ENCODE measurements around the gene SORCS2.
A peak's percentile ranks its signal among the peaks of the same experiment; 100 is the strongest.

SORCS2 gene

DNA sequence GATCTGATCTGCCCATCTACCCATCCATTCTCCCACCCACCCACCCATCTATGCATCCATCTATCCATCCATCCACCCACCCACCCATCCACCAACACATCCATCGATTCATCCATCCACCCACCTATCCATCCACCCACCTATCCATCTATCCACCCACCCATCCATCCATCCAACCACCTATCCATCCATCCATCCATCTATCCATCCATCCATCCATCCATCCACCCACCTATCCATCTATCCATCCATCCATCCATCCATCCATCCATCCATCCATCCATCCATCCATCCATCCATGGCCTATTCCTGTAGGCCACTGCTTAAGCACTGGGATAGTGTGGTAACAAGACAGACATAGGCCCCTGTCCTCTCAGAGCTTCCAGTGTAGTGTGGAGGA is 69.8 kb downstream of the SORCS2 start:
- no peak for DNase-seq

DNA sequence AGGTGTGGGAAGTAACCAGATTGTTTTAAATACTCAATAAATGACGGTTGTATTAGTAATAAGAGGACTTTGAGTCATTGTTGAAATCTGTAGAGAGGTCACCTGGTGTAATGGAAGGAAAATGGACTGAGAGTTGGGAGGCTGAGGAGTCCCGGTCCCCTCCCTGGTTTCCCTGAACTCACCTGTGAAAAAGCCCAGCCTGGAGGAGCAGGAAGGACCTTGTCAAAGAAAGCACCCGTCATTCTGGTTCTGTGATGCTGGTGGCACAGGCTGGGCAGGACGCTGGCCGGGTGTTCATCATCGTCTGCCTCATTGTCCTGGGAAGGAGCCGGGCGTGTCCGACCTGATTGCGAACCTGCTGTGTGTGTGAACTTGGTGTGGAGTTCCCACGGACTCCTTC is 70.8 kb downstream of the SORCS2 start:
- no peak for DNase-seq

DNA sequence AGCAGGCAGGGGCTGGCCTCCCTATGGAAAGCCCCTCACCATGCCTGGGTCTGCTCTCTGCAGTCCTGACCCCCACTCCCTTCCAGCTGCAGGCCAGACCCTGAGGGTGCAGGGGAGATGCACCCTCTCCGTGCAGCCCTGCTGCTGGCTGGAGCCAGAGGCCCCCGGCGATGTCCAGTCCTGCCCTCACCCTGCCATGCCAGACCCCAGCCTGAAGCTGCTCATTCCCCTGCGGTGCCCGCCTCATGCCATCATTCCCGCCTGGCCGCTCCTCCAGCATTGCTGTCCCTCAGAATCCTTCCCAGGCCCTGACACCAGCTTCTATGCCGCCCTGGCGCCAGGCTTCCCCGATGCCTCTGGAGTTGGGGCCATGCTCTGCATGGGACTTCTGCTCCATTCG is 72.4 kb downstream of the SORCS2 start:
- no peak for DNase-seq

DNA sequence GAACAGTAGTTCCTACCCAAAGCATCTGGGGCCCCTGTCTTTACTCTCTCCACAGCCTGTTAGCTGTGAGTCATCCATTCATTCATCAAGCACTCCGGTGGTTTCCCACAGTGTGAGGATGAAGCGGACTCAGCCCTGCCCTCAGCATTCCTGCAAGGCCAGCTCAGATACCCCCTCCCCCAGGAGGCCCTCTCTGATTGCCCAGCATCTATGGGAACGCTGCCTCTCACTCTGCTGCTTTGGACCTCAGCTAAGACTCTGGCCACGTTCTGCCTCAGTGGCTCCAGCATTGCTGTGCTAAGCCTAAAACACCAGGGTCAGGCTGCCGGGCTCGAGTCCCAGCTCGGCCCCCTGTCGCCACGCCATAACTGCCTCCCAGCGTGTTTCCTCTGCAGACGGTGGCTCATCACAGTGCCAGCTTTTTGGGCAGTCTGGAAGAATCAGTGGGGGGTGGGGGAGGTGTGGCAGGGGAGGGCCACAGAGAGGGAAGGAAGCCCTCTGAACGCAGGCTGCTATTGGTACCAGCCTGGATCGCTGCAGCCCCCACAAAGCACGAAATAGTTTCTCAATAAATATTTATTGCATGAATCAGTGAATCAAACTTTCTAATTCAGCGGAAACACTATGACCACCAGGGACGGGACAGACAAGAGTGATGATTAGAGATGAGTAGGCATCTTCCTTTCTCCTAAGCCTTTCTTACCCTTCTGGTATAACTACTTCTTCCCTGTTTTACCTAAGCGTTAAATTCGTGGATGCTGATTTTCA is 74.4 kb downstream of the SORCS2 start:
- no peak for DNase-seq

DNA sequence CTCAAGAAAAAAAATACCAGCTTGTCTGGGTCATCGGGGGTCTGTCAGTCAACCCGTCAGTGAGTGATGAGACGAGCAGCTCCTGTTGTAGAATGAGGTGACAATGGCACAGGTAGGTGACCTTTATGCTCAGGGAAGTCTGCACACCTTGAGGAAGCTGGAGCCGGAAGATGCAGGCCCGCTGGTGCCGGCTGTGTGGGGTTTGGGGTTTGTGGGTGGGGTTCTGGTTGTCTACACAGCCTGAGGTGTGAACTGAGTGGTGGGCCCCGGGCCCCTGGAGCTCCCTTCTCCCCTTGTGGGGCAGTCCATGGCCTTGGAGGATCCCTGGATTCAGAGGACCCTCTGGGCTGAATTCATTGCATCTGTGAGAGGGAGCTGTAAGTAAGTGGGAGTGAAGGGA is 75.5 kb downstream of the SORCS2 start:
- DNase-seq, result no peak

DNA sequence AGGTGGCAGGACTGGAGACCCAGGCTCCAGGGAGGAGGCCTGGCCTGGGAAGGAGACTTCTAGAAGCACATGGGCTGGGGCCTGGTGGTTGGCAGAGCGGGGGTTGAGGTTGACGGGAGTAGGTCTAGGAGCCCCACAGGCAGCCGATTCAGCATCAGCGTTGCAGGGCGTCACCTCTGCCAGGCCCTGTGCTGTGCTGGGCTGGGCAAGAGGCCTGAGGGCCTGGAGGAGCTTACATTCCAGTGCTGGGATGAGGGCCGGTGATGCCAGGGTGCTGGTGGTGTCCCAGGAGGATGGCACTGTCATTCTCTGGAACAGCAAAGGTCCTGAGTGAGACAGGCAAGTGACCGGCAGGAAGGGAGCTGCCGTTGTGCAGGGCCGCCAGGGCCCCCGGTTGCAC is 76.6 kb downstream of the SORCS2 start:
- no peak for DNase-seq

DNA sequence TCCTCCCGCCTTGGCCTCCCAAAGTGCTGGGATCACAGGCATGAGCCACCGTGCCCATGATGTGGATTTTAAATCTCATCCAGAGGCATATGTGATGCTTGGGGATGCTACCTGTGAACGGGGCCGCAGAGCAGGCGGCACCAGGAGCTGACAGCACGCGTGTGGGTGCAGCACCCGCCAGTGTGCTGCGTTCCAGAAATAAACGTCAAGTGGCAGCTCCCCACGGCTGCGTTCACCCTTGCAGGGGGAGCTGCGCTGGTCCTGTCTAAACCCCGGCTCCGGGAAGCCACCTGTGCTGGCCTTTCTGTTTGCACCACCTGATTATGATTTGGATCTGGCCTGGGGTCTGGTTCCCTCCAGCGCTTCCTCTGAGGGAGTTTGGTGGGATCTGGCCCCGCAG is 77.8 kb downstream of the SORCS2 start:
- DNase-seq, result peak in 5 of 58 donors; percentile 5 to 39 (median 21)

DNA sequence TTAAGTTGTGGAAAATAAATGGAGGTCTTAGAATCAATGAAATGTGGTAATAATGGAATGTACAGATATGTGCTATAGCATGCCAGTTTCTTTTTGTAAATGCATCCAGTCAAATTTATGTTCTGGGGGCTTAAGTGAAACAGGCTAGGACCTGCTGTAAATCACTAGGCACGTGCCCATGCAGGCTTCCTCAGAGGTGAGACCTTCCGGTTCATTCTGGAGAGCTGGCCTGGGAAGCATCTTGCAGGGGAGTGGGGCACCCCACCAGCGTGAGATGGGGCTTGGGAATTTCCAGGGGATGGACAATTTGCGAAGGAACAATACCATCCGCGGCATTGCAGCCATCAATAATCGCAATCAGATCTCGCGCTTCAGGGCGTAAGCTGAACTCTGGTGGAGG is 80.1 kb downstream of the SORCS2 start:
- DNase-seq, result no peak

DNA sequence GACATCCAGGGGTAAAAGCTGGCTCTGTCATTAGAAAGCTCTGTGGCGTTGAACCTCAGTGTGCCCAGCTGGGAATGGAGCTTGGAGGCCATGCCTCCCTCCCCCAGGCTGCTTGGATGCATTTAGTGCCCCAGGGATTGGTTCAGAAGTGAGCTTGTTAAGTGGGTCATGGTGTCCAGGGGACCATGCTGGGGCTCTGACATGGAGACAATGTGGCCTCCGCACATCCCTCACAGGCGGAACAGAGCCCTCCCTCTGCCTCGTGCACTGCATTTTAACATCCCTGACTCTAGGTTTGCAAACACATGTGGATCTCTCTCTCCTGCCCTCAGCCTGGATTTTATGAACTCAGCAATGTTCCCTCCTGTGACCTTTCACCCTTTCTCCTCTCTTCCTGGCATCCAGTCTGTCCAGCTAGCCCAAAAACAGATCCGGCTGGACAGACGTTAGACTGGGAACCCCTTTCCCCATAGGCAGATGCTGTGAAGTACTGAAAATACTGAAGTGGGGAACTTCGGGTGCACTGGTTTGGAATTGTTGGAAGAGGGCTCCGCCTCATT is 81.5 kb downstream of the SORCS2 start:
- peak in 20 of 58 donors; percentile 9 to 79 (median 32) for DNase-seq

DNA sequence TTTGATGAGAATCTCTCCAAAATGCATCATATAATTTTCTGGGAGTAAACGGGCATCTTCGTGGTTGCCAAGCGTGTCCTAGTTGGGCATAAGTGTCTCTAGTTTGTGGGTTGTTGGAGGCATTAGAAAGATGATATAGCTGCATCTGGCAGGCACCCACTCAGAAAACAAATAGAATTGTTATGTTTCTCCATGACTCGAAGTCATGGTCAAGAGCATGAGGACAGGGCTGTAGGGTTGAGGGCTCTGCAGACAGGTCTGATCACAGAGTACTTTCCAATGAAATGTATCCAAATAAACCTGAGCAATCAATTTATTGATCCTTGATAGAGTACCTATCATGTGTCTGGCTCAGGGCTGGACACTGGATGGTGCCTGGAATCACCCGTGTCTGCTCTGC is 82.7 kb downstream of the SORCS2 start:
- DNase-seq, result no peak

DNA sequence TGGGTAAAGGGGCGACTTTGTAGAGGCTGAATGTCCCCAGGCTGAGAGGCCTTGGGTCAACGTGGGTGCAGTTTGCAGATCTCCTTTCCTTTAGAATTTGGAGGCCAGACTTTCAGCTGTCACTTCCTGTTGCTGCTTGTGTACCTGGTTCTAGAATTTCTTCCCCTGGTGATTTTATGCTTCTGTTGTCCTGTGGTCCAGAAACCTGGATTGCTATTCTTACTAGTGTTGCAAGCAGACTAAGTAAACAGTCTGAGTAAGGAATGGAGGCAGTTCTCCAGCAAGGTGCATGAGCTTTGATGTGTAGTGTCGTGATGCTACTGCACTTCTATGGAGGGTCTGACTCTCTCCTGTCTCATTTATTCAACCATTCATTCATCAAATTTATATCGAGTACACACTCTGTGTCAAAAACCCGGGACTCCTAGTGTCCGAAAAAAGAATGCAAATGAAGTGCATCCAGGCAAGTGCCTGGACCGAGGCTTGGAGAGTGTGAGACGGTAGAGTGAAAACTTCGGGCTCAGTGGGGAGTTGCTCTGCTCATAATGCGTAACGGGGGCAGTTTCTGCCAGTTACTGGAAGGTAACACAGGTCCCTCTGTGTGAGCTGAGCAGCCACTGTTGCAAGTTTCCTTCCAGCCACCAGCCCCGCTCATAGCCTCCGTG is 83.3 kb downstream of the SORCS2 start:
- DNase-seq, result no peak

DNA sequence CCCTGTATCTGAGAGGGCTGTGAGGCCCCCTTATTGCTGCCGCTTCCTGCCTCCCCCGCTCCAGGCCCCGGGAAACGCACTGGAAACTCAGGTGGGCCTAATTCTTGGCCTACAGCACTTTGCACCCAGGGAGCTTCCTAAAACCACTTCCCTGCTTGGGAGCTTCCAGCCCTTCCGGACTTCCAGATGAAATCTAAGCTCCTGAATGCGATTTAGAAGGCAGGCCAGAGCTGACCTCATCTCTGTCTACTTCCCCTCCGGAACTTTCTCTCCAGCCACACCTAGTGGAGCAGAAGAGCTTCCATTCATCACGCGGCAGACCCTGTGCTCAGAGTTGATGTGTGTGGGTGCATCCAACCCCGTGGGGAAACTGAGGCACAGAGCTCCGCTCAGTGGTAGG is 84.2 kb downstream of the SORCS2 start:
- DNase-seq, result no peak

DNA sequence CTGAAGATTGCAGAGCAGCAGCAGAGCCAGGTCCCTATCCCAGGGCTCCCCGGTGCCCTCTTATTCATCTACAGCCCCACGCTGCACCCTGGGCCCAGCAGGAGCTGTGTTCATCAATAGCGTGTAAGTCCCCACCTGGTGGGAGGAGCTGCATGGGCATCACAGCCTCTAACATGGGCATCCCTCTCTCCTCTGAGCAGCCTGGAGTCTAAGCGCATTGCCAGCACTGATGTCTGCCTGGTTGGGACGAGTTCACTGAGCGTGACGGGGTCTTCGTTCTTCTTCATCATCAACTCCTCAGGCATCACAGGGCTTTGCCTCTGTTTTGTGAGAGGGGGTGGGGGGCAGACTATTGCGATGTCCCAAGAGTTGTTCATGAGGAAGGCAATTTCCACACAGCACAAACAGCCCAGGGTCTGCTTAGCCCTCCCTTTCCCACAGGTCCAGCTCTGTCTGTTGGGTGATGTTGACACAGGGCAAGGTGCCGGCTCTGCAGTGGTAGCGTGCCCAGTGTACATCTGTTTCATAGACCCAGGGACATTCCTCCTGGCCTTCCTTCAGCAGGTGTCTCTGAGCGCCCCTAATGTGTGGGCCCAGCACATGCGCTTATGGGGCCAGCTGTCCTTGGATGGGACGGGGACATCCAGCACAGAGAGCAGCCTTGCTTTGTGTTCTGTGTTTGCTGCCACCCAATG is 85.9 kb downstream of the SORCS2 start:
- DNase-seq, result no peak

DNA sequence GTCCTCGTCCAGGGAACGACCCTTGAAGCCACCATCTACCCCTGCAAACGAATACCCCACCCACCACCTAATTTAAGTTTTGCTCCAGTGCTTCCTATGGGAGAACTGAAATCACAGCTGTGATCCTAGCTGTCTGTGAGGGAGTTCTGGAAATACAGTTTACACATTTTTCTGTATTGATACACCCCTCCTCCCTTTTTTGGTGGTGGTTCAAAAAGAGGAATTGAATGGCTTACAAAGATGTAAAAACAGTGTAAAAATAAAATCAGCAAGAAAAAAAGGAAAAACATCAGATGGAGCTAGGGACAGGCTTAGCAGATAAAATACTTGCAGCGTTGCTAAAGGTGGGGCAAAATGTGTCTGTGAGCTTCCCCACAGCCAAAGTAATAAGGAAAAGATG is 86.6 kb downstream of the SORCS2 start:
- no peak for DNase-seq

DNA sequence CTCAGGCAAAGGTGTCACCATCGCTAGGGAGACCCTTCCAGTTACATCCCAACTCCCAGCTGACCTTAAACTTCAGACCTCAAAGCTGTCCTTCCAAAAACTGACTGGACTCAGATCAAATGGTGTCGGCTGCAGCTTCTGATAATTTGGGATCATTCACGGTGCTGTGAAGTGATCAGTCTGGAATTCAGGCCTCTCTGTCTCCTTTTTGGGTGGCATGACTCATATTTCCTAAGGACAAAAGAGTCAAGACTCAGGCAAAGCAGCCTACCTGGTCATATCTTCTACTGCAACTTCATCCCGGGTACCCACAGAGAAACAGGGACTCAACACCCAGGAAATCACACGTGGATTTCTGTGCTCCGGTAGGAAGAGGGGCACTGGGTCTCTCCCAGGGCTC is 87.6 kb downstream of the SORCS2 start:
- no peak for DNase-seq

DNA sequence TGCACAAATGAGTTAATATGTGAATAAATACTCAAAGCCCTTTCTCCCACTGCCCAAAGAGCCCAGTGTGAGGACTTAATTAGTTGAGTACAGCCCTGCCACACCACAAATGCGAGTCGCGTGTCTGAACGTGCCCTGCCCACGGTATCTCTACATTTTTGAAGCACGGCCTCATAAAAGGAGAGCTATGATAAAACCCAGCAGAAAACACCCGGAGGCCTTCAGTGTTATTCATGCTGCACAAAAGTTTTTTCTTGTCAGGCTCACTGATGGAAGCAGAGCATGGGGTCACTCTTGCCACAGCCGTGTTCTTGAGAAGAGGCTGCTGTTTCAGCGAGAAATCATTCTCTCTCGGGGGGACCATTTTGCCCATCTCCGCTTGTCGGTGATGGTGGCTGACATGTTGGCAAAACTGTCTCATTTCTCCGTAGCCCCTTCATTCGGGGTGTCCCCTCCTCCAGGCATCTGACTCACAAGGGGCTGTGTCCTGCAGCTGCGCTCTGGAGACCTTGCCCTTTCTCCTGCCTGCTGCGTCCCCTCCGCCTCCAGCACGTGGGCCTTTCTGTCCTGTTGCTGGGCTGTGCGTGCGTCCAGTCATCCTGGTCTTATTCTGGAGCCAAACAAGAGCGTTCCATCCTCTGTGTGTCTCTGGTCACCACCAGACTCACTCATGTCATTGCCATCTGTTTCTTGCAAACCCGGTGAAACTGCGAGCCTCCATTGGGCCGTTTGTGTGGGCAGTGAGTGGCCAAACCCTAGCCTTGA is 88.8 kb downstream of the SORCS2 start:
- DNase-seq, result no peak

DNA sequence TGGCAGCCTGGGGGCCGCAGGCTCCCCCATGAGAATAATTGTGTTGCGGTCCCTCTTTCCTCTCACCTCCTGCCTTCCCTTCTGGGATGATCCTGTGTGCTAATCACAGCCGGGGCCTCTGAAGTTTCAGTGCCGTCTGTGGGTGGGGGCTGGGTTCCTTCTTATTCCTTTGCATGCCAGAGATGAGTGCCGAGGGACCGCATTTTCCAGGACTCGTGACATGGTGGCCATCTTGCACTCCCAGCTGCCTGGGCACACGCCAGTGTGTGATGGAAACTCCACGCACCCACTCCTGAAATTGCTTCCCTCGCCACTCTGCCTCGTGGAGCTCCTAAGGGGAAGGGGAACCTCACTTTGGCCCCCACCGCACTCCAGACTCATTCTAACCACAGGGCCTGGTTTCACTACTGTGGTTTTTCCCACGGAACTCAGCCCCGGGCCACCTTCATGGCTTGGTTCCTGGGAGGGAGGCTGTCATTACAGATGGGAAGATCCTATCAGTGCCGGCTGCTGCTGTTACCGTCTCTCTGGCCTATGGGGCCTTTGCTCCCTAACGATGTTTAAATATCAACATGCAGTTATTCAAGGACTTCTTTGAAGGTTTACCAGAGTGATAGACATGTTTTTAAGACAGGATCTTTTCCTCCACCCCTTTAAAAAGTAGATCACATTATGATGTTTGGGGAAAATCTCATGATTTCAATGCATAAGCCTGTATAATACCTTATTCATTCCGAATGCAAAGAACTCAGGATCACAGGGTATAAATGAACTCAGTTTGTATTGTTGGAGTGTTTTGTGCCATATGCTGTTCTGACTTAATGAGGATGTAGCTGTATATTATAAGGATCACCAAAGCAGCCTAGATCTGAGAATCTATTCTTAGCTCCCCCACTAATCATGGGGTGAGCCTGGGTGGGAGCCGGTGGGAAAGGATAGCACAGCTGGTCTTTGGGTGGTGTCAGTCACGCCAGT is 89.6 kb downstream of the SORCS2 start:
- DNase-seq, result no peak

DNA sequence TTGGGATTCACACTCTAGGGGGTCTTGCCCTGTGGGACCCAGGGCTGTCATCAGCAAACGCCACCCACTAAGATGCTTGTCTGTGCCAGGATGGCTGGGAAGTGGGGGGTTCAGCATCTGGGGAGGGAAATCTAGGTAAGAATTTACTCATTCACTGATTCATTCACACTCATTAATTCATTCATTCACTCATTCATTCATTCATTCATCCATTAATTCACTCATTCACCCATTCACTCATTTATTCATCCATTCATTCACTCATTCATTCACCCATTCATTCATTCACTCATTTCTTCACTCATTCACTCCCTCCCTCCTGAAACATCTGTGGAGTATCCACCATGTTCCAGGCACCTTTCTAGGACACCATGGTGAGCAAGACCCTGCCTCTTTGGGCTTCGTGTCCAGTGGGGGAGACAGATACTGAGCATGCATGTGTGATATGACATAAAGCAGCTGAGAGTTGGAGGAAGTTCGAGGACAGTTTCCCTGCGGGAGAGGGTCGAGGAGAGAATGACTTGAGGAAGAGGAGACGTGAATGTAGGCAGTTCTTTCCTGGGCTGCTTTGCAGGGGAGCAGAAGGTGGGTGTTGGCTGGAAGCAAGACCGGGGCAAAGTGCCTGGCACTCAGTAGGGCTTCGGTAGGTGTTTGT is 90.6 kb downstream of the SORCS2 start:
- DNase-seq, result no peak

DNA sequence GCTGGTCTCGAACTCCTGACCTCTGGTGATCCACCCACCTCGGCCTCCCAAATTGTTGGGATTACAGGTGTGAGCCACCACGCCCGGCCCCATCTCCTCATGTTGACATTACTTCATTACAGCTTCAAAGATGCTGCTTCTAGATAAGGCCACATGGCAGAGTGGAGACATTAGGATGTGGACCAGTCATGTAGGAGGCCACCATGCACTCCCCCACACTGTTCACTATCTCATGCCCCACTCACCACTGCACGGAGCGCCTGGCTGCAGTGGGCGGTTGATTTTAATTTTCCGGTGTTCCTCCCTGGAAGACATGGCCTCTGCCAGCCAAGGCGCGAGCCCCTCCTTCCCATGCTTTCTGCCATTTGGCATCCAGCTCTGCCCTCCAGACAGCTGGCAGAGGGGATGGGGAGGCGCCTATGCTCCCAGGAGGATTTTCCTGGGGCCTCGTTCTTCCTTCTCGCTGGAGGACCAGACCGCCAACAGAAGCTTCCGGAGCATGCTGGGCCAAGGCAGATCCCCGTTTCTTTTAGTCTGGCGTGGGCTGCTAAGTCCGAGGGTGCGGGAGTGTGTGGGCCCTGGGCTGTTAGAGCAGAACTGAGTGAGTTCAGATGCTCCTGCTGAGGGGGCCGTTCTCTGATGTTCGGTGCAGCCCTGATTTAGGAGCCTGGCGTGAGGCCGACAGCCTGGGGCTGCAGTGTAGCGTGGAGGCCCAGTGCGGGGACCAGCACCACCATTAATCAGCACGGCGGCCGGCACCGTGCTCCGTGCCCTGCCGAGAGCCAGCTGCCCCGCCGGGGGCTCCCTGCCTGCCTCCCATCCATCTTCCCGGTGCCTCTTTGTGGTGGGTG is 93.1 kb downstream of the SORCS2 start:
- peak in 41 of 58 donors; percentile 10 to 86 (median 53) for DNase-seq
